Right lobe of liver (tissue), 6 donors: ENCODE results near the gene BSND. TPM values are rescaled to one million over a fixed set of nuclear protein-coding genes. Genes with fewer than 3 reads are reported as not detected.

Experiments
- ATAC-seq, 4 donors: fragments of 200-7000 bp; cut with Tn5 transposase; one replicate each; pipeline ENCODE4 v1.9.1; 2020; ENCODE audit warnings: mild to moderate bottlenecking in 4 of 4, moderate library complexity in 4 of 4
- DNase-seq, 3 donors: peaks; one replicate each; pipeline ENCODE4 v3.0.0-alpha.2; 2020
- H3K27ac ChIP-seq, 3 donors: fragments of 200-600 bp; one replicate each; pipeline ENCODE4 v1.8.0; 2022
- H3K27me3 ChIP-seq, 2 donors: fragments of 200-600 bp; one replicate each; pipeline ENCODE4 v1.8.0; 2022
- H3K36me3 ChIP-seq, 4 donors: fragments of 200-600 bp; sonication (generic) in 1 of 4; one replicate each; pipeline versions ENCODE4 v1.5.1 to v1.8.0; 2017 to 2022; ENCODE audit warnings: control low read depth in 1 of 4
- H3K4me1 ChIP-seq, 4 donors: fragments of 200-600 bp; sonication (generic) in 1 of 4; one replicate each; pipeline versions ENCODE4 v1.5.1 to v1.8.0; 2017 to 2022; ENCODE audit warnings: control low read depth in 1 of 4
- H3K4me3 ChIP-seq, 3 donors: fragments of 200-600 bp; one replicate each; pipeline ENCODE4 v1.8.0; 2022
- H3K9me3 ChIP-seq, 4 donors: fragments of 200-600 bp; sonication (generic) in 1 of 4; one replicate each; pipeline versions ENCODE4 v1.5.1 to v1.8.0; 2017 to 2022; ENCODE audit warnings: control low read depth in 1 of 4
- POLR2A ChIP-seq: fragments of 450-650 bp; IDR thresholded peaks from one replicate; pipeline ENCODE4 v1.6.1; 2017; ENCODE audit warnings: antibody characterized with exemption, mild to moderate bottlenecking
- WGBS: methylation state at CpG from one replicate; pipeline ENCODE4 v1.1.6; 2018; ENCODE audit warnings: low coverage, low lambda C conversion rate; ENCODE audit not compliant: insufficient coverage; ENCODE audit errors: missing lambda C conversion rate; 5-methylcytosine and 5-hydroxymethylcytosine counted together
- intact Hi-C, 2 donors: fragments of 100-400 bp; cut with DNase I; formaldehyde crosslinking; loops; one replicate each; pipeline versions ENCODE4 v1.11.2 to v1.14.1; 2022
- total RNA-seq, 6 experiments: library from RNA; depleted of rRNA in 2 of 6; stranded (reverse); fragments of >200 nt in 2 of 6; fragmentation: NEBNext Ultra II Directional in 3 of 6; extraction: Animal tissue kit (Norgen Biotek cat#: 25700) in 3 of 6; gene quantifications; one replicate each; pipeline versions ENCODE4 v1.1.0 to v1.2.4, GENCODE V29; 2016 to 2023
- TF ChIP-seq, protein P1 (sequence below), 4 donors: fragments of 200-600 bp in 3 of 4; fragments of 450-650 bp in 1 of 4; IDR thresholded peaks; one replicate each; pipeline versions ENCODE4 v1.5.1 to v1.8.0; 2016 to 2022; ENCODE audit warnings: antibody characterized with exemption in 4 of 4, mild to moderate bottlenecking in 2 of 4
- donor health status: DM: no; HTN: yes; CAD: no.
- donor health status: DM: no; HTN: no; CAD: no.
- donor health status: DM: no; HTN: no; CAD: no.
- donor health status: DM: no; HTN: yes; CAD: no.
- donor health status: DM: no; HTN: yes; CAD: no.

Gene BSND
- total RNA-seq, 6 experiments from 2014 or later: not detected

DNA sequence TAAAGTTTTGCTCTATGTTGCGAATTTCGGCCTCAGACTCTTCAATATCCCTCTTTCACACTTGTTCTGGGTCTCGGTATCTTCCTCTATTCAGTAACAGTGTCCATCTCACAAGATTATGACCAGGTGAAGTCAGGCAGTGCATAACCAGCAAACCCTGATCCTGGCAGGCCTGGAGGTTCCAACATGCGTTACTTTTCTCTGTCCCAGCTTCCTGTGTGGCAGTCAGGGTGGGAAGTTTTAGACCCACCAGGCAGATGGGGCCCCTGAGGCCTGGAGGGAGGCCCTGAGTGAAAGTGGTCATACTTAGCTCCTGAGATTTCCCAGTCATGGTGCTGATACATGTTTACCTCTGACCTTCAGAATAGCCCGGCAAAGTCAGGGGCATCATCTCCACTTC, 13.2 kb upstream of the BSND start:
- ATAC-seq (no peak), DNase-seq (no peak)
- Histone ChIP-seq H3K36me3 (no peaks in the 10 kb centered on the region), H3K27ac (no peak overlapping the region), H3K4me1 (peaks cover 0 to 4% (median 0%) of the 10 kb centered on the region in 4 donors), H3K4me3 (no peak overlapping the region), H3K9me3 (no peaks in the 10 kb centered on the region), H3K27me3 (no peaks in the 10 kb centered on the region)
- intact Hi-C loops: no loop called here
- 60% methylated on average over 2 of the region's 5 CpGs for WGBS
- TF ChIP-seq, protein P1, sequence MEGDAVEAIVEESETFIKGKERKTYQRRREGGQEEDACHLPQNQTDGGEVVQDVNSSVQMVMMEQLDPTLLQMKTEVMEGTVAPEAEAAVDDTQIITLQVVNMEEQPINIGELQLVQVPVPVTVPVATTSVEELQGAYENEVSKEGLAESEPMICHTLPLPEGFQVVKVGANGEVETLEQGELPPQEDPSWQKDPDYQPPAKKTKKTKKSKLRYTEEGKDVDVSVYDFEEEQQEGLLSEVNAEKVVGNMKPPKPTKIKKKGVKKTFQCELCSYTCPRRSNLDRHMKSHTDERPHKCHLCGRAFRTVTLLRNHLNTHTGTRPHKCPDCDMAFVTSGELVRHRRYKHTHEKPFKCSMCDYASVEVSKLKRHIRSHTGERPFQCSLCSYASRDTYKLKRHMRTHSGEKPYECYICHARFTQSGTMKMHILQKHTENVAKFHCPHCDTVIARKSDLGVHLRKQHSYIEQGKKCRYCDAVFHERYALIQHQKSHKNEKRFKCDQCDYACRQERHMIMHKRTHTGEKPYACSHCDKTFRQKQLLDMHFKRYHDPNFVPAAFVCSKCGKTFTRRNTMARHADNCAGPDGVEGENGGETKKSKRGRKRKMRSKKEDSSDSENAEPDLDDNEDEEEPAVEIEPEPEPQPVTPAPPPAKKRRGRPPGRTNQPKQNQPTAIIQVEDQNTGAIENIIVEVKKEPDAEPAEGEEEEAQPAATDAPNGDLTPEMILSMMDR (IDR thresholded peaks at IDR 0.05): no peak
- no peak for TF ChIP-seq POLR2A

DNA sequence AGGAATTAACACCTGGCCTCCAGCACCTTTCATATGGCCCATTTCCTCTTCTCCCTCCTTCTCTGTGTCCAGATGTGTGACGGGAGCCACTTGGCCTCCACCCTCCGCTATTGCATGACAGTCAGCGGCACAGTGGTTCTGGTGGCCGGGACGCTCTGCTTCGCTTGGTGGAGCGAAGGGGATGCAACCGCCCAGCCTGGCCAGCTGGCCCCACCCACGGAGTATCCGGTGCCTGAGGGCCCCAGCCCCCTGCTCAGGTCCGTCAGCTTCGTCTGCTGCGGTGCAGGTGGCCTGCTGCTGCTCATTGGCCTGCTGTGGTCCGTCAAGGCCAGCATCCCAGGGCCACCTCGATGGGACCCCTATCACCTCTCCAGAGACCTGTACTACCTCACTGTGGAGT, 12.7 kb upstream of the BSND start:
- no peaks in the 10 kb centered on the region for H3K27me3 ChIP-seq
- WGBS: 60% methylated on average over 1 of the region's 15 CpGs
- no peak for ATAC-seq
- no peak overlapping the region for H3K4me3 ChIP-seq
- no peak for DNase-seq
- intact Hi-C loops: no loop called here
- no peak for TF ChIP-seq POLR2A
- TF ChIP-seq, protein P1 (IDR thresholded peaks at IDR 0.05): no peak
- no peaks in the 10 kb centered on the region for H3K9me3 ChIP-seq
- no peaks in the 10 kb centered on the region for H3K4me1 ChIP-seq
- H3K27ac ChIP-seq: no peak overlapping the region
- no peaks in the 10 kb centered on the region for H3K36me3 ChIP-seq

DNA sequence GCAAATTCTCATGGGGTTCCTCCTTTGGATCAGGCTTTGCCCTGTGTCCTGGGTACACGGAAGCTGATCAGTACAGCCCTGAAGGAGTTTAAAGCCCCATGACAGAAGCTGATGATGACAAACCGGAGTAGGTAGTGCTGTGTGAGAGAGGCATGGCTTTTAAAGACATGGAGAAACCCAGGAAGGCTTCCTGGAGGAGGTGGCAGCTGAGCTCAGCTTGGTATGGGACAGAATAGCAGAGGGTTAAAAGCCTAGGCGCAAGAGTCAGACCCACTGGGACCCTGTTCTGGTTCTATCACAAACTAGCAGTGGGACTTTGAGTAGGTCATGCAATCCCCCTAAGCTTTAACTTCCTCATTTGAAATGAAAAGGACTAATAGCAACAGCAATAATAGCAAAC, 12.2 kb upstream of the BSND start:
- Histone ChIP-seq H3K36me3 (no peaks in the 10 kb centered on the region), H3K9me3 (no peaks in the 10 kb centered on the region), H3K4me1 (no peaks in the 10 kb centered on the region), H3K27me3 (no peaks in the 10 kb centered on the region), H3K4me3 (no peak overlapping the region), H3K27ac (no peak overlapping the region)
- intact Hi-C loops: no loop called here
- no peak for TF ChIP-seq POLR2A
- TF ChIP-seq, protein P1 (IDR thresholded peaks at IDR 0.05): no peak
- ATAC-seq (no peak), DNase-seq (no peak)
- whole genome bisulfite sequencing: 90% methylated on average over 2 of the region's 3 CpGs

DNA sequence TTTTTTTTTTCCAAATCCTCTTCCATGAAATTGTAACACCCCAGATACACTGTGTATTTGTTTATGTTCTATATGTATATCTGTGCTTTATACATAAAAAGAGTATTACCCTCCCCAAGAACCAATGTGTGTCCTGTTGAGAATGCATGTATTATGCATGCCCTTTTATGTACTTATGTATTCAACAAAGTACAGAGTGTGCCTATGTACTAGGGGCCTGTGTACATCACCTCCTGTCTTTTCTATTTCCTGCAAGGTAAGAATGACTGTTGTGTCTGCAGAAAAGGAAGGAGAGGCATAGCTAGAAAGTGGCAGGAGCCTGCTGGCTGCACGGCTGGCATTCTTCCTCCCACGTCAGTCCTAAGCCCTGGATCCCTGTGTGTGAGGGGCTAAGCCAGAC, 11.3 kb upstream of the BSND start:
- no CpG with 5 or more reads among the region's 2 CpGs for WGBS
- DNase-seq (no peak), ATAC-seq (no peak)
- Histone ChIP-seq H3K27ac (no peak overlapping the region), H3K4me3 (no peak overlapping the region), H3K9me3 (no peaks in the 10 kb centered on the region), H3K27me3 (no peaks in the 10 kb centered on the region), H3K4me1 (no peaks in the 10 kb centered on the region), H3K36me3 (no peaks in the 10 kb centered on the region)
- no peak for TF ChIP-seq POLR2A
- TF ChIP-seq, protein P1 (IDR thresholded peaks at IDR 0.05): no peak
- intact Hi-C loops: no loop called here
